ENCODE data around the gene ADGRD2. TPM values are rescaled to one million over a fixed set of nuclear protein-coding genes. Genes with fewer than 3 reads are reported as not detected.

The ADGRD2 gene
- total and polyA plus RNA-seq, 9 of the 15 experiments (the other 6 are each of a cell fraction or from before 2014, with no cell fraction given): not detected

DNA sequence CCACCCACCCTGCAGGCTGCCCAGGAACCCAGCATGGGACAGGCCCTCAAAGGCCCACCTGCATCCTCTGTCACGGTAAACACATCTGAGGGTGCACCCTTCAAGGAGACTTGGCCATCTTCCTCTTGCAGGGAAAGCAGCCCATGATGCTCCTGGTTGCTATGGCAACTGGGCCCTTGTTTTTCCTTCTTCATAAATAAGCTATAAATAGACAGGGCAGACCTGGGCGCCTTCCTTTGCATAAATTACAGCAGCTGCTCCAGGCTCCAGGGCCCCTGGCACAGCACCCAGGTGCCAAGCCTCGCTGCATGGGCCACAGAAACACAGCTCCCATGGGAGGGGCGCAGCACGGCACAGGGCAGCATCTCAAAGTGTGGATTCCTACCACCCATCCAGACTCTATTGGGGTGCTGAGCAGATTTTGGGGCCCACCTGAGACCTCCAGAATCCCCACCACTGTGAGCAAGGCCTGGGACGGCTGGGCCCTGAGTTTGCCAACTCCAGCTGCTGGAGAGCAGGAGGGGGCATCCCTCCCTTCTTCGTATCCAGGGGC lies 29.2 kb upstream of the ADGRD2 start:
- Histone ChIP-seq H3K4me3 (no peak overlapping the region), H3K9ac (ENCODE audit: insufficient read depth in 1 of 2, low read depth in 2 of 2, low read length in 2 of 2) (no peak overlapping the region), H3K79me2 (ENCODE audit: control insufficient read depth, insufficient read depth, low read length) (no peaks in the 10 kb centered on the region), H3K9me1 (ENCODE audit: control insufficient read depth, insufficient read depth, low read length) (no peaks in the 10 kb centered on the region), H3K4me1 (replicated peaks in 1 of 2; ENCODE audit: control insufficient read depth in 2 of 2, insufficient read depth in 2 of 2, low read length in 2 of 2) (peaks cover 7 to 16% of the 10 kb centered on the region in 2 experiments; a peak in 4 of 5 replicates), H3K9me3 (replicated peaks; ENCODE audit: control insufficient read depth, insufficient read depth, low read depth, low read length) (peaks cover 1% of the 10 kb centered on the region), H3K27ac (ENCODE audit: extremely low read depth, low read depth, low read length) (no peak overlapping the region), H3K36me3 (ENCODE audit: control insufficient read depth, insufficient read depth, low read length) (no peaks in the 10 kb centered on the region), H3K27me3 (ENCODE audit: control insufficient read depth in 2 of 2, insufficient read depth in 2 of 2, low read length in 2 of 2) (peaks cover 0 to 8% of the 10 kb centered on the region in 2 experiments; a peak in 2 of 5 replicates), H4K20me1 (replicated peaks; ENCODE audit: control insufficient read depth, insufficient read depth, low read length) (no peaks in the 10 kb centered on the region), H2AFZ (ENCODE audit: low read depth, low read length) (no peak overlapping the region), H3K4me2 (ENCODE audit: insufficient read depth, low read length) (no peak overlapping the region)
- TF ChIP-seq NFATC3 (IDR thresholded peaks at IDR 0.05) (no peak), RFX1 (IDR thresholded peaks at IDR 0.05) (peak; percentile 84)
- POLR2A ChIA-PET: interaction anchor here (0.6 to 1.2 kb wide), 2 partner anchors 23 to 29 kb away, joined by 3 to 6 read pairs; no protein-coding TSS in a partner anchor
- 27% methylated on average over 6 of the region's 7 CpGs for WGBS (ENCODE audit: insufficient coverage, low coverage, missing lambda C conversion rate)
- no peak for ATAC-seq
- no peak for DNase-seq (ENCODE audit: extremely low read depth in 1 of 4, low spot score in 3 of 4)
- BruUV-seq (replicated peaks): no TSS peak
- CTCF ChIA-PET (ENCODE audit: low intra/inter-chr PET ratio): interaction anchor here (2.4 kb wide), 1 partner anchor 115 kb away, joined by 29 read pairs; no protein-coding TSS in a partner anchor
- no peak for FAIRE-seq
- in situ Hi-C loops (cut with MboI): loop anchor here (25.0 kb wide), 1 partner anchor 291 kb away; no protein-coding TSS in a partner anchor
- intact Hi-C loops (cut with micrococcal nuclease): no loop called here

DNA sequence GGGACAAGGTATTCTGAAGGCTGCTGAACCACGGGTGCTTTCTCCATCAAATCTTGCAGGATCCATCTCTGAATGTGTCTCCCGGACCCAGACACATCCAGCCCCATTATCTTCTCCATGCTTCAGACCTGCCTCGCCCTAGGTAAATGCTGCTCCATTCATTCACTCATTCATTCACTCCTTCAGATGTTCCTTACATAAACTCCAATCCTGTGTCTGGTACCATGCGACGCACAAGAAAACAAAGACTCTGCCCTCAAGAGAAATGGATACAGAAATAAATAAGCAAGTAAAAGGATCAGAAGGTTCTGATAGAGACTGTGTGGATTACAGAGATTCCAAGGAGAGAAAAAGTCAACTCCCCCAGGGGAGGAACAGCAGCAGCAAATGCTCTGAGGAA lies 27.1 kb upstream of the ADGRD2 start:
- no peak for DNase-seq (ENCODE audit: extremely low read depth in 1 of 4, low spot score in 3 of 4)
- ChIA-PET CTCF (ENCODE audit: low intra/inter-chr PET ratio) (no interaction called here), POLR2A (no interaction called here)
- Histone ChIP-seq H3K27ac (ENCODE audit: extremely low read depth, low read depth, low read length) (no peak overlapping the region), H3K27me3 (ENCODE audit: control insufficient read depth in 2 of 2, insufficient read depth in 2 of 2, low read length in 2 of 2) (peaks cover 0 to 8% of the 10 kb centered on the region in 2 experiments; a peak in 3 of 5 replicates), H3K36me3 (ENCODE audit: control insufficient read depth, insufficient read depth, low read length) (no peaks in the 10 kb centered on the region), H3K9me1 (ENCODE audit: control insufficient read depth, insufficient read depth, low read length) (no peaks in the 10 kb centered on the region), H4K20me1 (replicated peaks; ENCODE audit: control insufficient read depth, insufficient read depth, low read length) (no peaks in the 10 kb centered on the region), H2AFZ (ENCODE audit: low read depth, low read length) (peak overlapping the region; percentile 88), H3K9me3 (replicated peaks; ENCODE audit: control insufficient read depth, insufficient read depth, low read depth, low read length) (no peaks in the 10 kb centered on the region), H3K9ac (ENCODE audit: insufficient read depth in 1 of 2, low read depth in 2 of 2, low read length in 2 of 2) (peak overlapping the region in 1 of 2 experiments; percentile 84; a peak in 1 of 4 replicates), H3K4me2 (ENCODE audit: insufficient read depth, low read length) (no peak overlapping the region), H3K79me2 (ENCODE audit: control insufficient read depth, insufficient read depth, low read length) (no peaks in the 10 kb centered on the region), H3K4me3 (no peak overlapping the region), H3K4me1 (replicated peaks in 1 of 2; ENCODE audit: control insufficient read depth in 2 of 2, insufficient read depth in 2 of 2, low read length in 2 of 2) (peaks cover 7 to 16% of the 10 kb centered on the region in 2 experiments; a peak in 4 of 5 replicates)
- TF ChIP-seq NFE2 (IDR thresholded peaks at IDR 0.05; ENCODE audit: low read depth) (no peak), GABPB1 (CRISPR knock-in tag; IDR thresholded peaks at IDR 0.05) (no peak), ZNF24 (IDR thresholded peaks at IDR 0.05) (peak; percentile 66), ELK3 (CRISPR knock-in tag; IDR thresholded peaks at IDR 0.05) (no peak)
- intact Hi-C loops (cut with micrococcal nuclease): no loop called here
- in situ Hi-C loops (cut with MboI): loop anchor here (25.0 kb wide), 1 partner anchor 289 kb away; no protein-coding TSS in a partner anchor
- no peak for FAIRE-seq
- BruUV-seq (replicated peaks): no TSS peak
- 46% methylated on average over 5 of the region's 5 CpGs for WGBS (ENCODE audit: insufficient coverage, low coverage, missing lambda C conversion rate)
- no peak for ATAC-seq

Data from K562 (cell line).